Activated CD8-positive, alpha-beta T cell treated with anti-CD3 and anti-CD28 coated beads, Interleukin-2, amount 10 ng/mL, durations not matched to agents 7 days and 5 days (primary cell): ENCODE data around the gene GCG. TPM values are rescaled to one million over a fixed set of nuclear protein-coding genes. Genes with fewer than 3 reads are reported as not detected.

Source experiments
- ATAC-seq: fragments of 150-1000 bp; cut with Tn5 transposase; one replicate; pipeline ENCODE4 v1.10.0; 2021; ENCODE audit warnings: moderate library complexity
- CTCF ChIA-PET: fragments of 350-600 bp; sonication (Branson Sonifier 250); formaldehyde crosslinking; loops from one replicate; lab custom pipeline; 2021; ENCODE audit warnings: antibody characterized with exemption; lab: Charles Lee
- POLR2A ChIA-PET: fragments of 350-600 bp; sonication (Branson Sonifier 250); formaldehyde crosslinking; loops from one replicate; lab custom pipeline; 2021; ENCODE audit warnings: antibody characterized with exemption; lab: Charles Lee
- DNase-seq: peaks from one replicate; pipeline ENCODE4 v3.0.0-alpha.2; 2020
- H3K27ac Mint-ChIP-seq: one replicate; pipeline ENCODE4 v1.8.0; 2021; ENCODE audit warnings: mild to moderate bottlenecking, mixed read lengths
- H3K27me3 Mint-ChIP-seq: one replicate; pipeline ENCODE4 v1.8.0; 2021; ENCODE audit warnings: low read depth, mixed read lengths
- H3K36me3 Mint-ChIP-seq: one replicate; pipeline ENCODE4 v1.8.0; 2021; ENCODE audit warnings: low read depth, mixed read lengths
- H3K4me1 Mint-ChIP-seq: one replicate; pipeline ENCODE4 v1.8.0; 2021; ENCODE audit warnings: low read depth, mixed read lengths
- H3K4me3 Mint-ChIP-seq: one replicate; pipeline ENCODE4 v1.8.0; 2021; ENCODE audit warnings: mild to moderate bottlenecking, mixed read lengths
- H3K9me3 Mint-ChIP-seq: one replicate; pipeline ENCODE4 v1.8.0; 2022; ENCODE audit warnings: mixed read lengths; ENCODE audit not compliant: insufficient read depth
- total RNA-seq, 2 experiments: library from RNA; stranded (reverse); gene quantifications; one replicate each; pipeline ENCODE4 v1.2.3, GENCODE V29; 2021

The GCG gene
- total RNA-seq, result not detected

DNA sequence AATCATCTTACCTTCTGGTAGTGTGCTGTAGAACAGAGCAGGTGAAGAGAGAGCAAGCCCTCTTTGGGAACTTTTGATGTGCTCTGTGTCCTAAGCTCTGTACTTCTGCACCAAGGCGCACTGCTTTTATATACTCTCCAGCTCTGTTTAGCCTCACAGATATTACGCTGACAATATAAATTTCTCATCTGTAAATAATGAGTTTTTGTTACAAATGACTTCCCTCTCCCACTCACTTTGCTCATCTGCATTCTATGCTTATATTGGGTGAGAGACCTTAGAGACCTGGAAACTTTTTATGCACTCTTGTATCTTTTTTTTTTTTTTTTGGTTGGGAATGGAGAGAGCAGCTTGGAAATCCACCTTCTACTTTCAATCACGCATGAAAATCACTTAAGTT, at the start of gene GCG:
Gene GCG (minus strand): TSS at position 101 of the 400 bp plus-strand sequence. CDS start 3,069 bp downstream, outside the sequence.
- Mint-ChIP-seq H3K36me3 (no peaks in the 10 kb centered on the region), H3K27ac (no peak within 1 kb of the TSS), H3K9me3 (no peaks in the 10 kb centered on the region), H3K4me3 (no peak within 1 kb of the TSS), H3K4me1 (peaks cover 2% of the 10 kb centered on the region), H3K27me3 (peaks cover 44% of the 10 kb centered on the region)
- ChIA-PET POLR2A (no interaction called here), CTCF (interaction anchor here (0.7 to 5.4 kb wide), 3 partner anchors 69 to 565 kb away, joined by 3 to 51 read pairs (median 11); no protein-coding TSS in a partner anchor)
- no peak for ATAC-seq
- no peak for DNase-seq

DNA sequence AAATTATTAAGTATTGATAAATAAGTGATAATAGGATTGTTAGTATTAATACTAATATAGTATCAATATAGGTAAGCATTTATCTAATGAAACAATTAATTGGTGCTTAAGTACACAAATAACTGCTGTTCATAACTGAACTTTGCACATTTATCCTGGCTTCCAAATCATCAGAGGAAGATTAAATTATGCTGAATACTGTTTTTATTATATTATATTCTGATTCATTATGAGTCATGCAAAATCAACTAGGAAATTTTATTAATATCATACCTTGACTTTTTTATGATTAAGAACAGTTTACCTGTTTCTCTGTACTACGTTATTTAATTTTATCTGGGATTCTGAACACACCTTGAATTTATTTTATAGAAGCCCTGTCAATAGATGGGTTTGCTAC, 48.6 kb upstream of the GCG start:
- H3K27ac Mint-ChIP-seq, result no peak overlapping the region
- no peaks in the 10 kb centered on the region for H3K36me3 Mint-ChIP-seq
- H3K27me3 Mint-ChIP-seq, result peaks cover 19% of the 10 kb centered on the region
- H3K4me3 Mint-ChIP-seq, result no peak overlapping the region
- no peak for ATAC-seq
- H3K9me3 Mint-ChIP-seq, result no peaks in the 10 kb centered on the region
- H3K4me1 Mint-ChIP-seq, result no peaks in the 10 kb centered on the region
- DNase-seq, result no peak
- POLR2A ChIA-PET, result no interaction called here
- CTCF ChIA-PET, result no interaction called here

DNA sequence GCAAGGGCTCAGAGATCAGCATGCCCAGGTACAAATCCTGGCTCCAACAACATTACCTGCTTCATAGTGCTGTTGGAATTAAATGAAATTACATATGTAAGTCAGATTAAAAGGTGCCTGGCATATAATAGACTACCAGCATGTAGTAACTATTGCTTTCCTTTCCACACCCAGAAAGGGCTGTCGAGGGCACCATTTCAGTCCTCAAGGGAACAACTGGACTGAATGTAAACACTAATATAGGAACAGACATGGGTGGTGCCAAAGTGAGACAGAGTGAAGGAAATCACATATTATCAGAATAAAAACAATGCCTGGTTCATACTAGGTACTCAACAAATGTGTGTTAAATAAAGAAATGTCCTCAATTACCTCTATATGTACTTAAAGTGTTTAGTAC, 47.9 kb upstream of the GCG start:
- CTCF ChIA-PET, result no interaction called here
- ATAC-seq, result no peak
- POLR2A ChIA-PET, result no interaction called here
- H3K4me3 Mint-ChIP-seq, result no peak overlapping the region
- DNase-seq, result no peak
- H3K36me3 Mint-ChIP-seq, result no peaks in the 10 kb centered on the region
- no peaks in the 10 kb centered on the region for H3K9me3 Mint-ChIP-seq
- H3K27ac Mint-ChIP-seq, result no peak overlapping the region
- peaks cover 22% of the 10 kb centered on the region for H3K27me3 Mint-ChIP-seq
- H3K4me1 Mint-ChIP-seq, result no peaks in the 10 kb centered on the region

DNA sequence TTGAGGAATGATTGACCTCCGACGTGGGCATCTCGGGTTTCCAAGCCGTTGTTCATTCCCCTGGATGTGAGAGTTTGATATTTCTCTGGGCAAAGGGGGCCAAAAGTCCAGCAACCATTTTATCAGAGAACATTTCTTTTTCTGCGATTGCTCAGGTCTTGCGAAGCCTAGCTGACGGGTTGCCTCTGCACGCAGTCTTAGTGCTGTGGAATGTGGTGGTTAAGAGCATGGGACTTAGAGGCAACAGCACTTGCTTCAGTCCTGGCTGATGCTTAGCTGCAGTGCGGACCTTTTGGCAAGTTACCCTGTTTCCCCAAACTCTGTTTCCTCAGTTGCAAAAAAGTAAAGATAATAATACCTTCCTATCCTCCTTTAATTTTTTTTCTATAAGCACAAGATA, 46.2 kb upstream of the GCG start:
- DNase-seq (no peak), ATAC-seq (no peak)
- CTCF ChIA-PET, result interaction anchor here (3.5 kb wide), 1 partner anchor 22 kb away, joined by 14 read pairs; no protein-coding TSS in a partner anchor
- no peak overlapping the region for H3K4me3 Mint-ChIP-seq
- no peaks in the 10 kb centered on the region for H3K9me3 Mint-ChIP-seq
- H3K27ac Mint-ChIP-seq, result no peak overlapping the region
- peaks cover 25% of the 10 kb centered on the region for H3K27me3 Mint-ChIP-seq
- H3K36me3 Mint-ChIP-seq, result no peaks in the 10 kb centered on the region
- no peaks in the 10 kb centered on the region for H3K4me1 Mint-ChIP-seq
- POLR2A ChIA-PET, result no interaction called here

DNA sequence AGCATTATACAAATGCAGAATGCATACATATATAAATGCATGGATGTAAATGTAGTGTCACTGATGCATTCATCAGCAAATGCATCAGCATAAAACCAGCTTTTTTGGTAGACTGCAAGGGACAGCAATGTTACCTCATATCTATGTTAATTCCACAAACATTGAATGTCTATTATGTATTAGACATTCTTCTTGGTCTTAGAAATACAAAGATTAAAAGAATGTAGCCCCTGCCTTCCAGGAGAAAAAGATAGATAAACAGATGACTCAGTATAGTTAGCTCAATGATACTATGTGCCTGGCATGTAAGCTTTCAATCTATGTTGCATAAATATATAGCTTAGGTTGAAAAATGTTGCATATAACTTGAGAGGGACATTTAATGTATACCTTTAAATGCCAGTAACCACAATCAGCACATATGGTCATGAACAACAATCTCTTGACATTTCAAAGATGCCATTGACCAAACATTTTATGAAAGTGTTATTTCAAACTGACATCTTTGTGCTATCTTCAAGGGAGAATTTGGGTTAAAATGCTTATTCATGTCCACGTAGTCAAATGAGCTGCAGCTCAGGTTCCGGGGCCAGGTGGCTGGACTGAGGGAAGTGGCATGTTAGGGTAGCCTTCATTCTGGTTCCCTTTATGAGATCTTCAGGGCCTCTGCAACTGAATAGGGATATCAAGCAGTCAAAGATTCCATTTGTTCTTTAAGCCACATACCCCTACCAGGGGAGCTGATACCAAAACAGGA, 45.2 kb upstream of the GCG start:
- H3K4me1 Mint-ChIP-seq, result no peaks in the 10 kb centered on the region
- no peaks in the 10 kb centered on the region for H3K9me3 Mint-ChIP-seq
- DNase-seq (no peak), ATAC-seq (no peak)
- no peak overlapping the region for H3K27ac Mint-ChIP-seq
- H3K36me3 Mint-ChIP-seq, result no peaks in the 10 kb centered on the region
- peaks cover 31% of the 10 kb centered on the region for H3K27me3 Mint-ChIP-seq
- ChIA-PET POLR2A (no interaction called here), CTCF (interaction anchor here (0.8 to 3.5 kb wide), 2 partner anchors 11 to 23 kb away, joined by 3 to 14 read pairs; no protein-coding TSS in a partner anchor)
- no peak overlapping the region for H3K4me3 Mint-ChIP-seq

DNA sequence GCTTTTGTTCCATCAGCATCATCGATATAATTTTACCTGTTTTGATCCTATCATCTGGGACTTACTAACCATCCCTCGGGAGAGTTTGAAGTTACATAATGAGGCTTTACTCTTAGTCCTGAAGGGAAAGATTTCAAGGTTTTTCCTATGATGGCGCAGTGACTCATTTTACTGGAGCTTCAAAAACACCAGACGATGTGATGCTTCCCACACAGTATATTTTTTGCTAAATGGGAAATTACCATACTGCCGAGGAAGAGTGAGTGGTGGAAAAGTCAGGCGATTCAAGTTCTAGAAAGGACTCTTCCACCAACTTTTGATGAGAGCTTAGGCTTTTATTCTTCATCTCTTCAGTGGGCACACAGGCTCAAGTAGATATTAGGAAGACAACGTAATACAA, 44.6 kb upstream of the GCG start:
- no peak for DNase-seq
- Mint-ChIP-seq H3K27ac (no peak overlapping the region), H3K4me3 (no peak overlapping the region), H3K4me1 (no peaks in the 10 kb centered on the region), H3K27me3 (peaks cover 35% of the 10 kb centered on the region), H3K9me3 (no peaks in the 10 kb centered on the region), H3K36me3 (no peaks in the 10 kb centered on the region)
- ATAC-seq, result no peak
- ChIA-PET POLR2A (no interaction called here), CTCF (interaction anchor here (0.8 to 3.5 kb wide), 2 partner anchors 11 to 24 kb away, joined by 3 to 14 read pairs; no protein-coding TSS in a partner anchor)

DNA sequence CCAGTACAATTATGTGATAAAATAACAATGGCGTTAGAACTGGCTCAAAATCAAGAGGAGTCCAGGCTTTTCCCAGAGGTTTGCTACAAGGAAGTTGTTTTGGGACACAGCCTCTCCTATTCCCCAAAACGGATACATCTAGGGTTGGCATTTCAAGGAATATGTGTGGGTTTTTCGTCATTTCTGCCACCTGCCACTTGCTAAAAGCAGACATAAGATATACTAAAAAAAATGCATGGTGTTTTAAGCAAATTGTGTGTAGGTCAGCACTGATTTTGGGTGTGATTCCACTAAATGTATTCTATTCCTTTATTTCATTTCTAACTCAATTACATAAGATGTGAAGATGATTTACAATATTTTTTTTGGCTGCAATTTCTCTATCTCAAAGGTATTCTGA, 36.4 kb upstream of the GCG start:
- ATAC-seq, result no peak
- H3K4me3 Mint-ChIP-seq, result no peak overlapping the region
- no peaks in the 10 kb centered on the region for H3K4me1 Mint-ChIP-seq
- ChIA-PET POLR2A (no interaction called here), CTCF (interaction anchor here (3.3 kb wide), 1 partner anchor 33 kb away, joined by 12 read pairs; no protein-coding TSS in a partner anchor)
- no peak for DNase-seq
- no peaks in the 10 kb centered on the region for H3K9me3 Mint-ChIP-seq
- no peak overlapping the region for H3K27ac Mint-ChIP-seq
- H3K27me3 Mint-ChIP-seq, result peaks cover 22% of the 10 kb centered on the region
- H3K36me3 Mint-ChIP-seq, result no peaks in the 10 kb centered on the region

DNA sequence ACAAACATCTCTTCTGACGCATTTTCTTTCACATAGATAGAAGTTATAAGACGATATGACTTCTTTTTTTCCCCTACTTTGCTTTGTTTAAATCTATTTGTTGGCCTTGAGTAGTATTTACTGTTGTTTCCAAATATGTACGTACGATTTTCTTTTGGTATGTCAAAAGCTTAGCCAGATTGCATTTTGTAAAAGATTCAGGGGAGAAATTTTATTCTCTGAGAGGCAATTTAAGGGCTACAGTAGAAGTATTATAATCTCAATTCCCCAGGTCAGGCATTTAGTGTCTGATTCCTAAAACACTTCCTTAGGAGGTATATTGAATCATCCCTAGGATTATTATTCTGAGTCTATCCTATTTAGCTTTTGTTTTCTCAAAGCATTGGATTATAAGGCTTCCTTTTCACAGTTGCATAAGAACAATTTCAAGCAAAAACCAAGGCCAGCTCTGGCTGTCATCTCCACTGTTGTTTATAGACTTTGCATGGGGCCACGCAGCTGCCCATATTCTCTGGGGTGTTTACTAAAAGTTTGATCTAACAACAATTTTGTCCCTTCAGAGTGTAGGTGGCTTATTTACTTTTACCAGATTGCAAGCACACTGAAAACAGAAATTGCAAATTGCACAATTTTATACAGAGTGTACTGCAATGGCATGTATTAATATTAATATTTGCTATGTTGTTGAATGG, 33.6 kb upstream of the GCG start:
- no peak overlapping the region for H3K27ac Mint-ChIP-seq
- H3K27me3 Mint-ChIP-seq, result peaks cover 15% of the 10 kb centered on the region
- H3K36me3 Mint-ChIP-seq, result no peaks in the 10 kb centered on the region
- no peak overlapping the region for H3K4me3 Mint-ChIP-seq
- H3K9me3 Mint-ChIP-seq, result no peaks in the 10 kb centered on the region
- CTCF ChIA-PET, result interaction anchor here (1.0 to 3.3 kb wide), 4 partner anchors 11 to 35 kb away, joined by 3 to 12 read pairs (median 5); no protein-coding TSS in a partner anchor
- ATAC-seq (no peak), DNase-seq (no peak)
- POLR2A ChIA-PET, result no interaction called here
- no peaks in the 10 kb centered on the region for H3K4me1 Mint-ChIP-seq

DNA sequence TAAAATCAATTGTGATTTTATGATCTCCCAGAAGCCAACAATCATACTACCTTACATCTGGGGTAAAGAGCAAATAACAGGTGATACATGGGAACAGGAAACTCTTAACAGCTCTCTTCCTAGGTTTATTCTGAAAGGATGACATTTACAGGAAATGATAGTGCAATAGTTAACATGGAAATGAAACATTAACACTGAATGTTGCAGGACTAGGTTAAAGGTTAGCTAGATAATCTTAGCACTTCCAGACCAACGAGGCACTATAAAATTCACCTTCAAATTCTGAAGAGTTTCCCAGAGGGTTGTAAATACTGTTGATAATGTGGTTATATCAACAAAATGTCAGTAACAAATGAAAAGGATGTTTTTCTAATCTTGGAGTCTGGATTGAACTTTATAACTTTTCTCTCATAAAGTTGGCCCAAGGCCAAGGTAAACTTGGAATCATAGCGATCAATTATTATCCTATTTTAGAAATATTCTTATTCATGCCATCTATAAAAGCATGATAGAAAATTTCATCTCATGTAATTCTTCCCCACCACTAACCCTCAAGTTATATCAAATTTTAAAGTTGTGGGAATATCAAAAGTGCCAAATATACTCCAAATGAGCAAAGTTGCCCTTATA, 32.9 kb upstream of the GCG start:
- DNase-seq (no peak), ATAC-seq (no peak)
- ChIA-PET POLR2A (no interaction called here), CTCF (interaction anchor here (0.7 to 2.1 kb wide), 3 partner anchors 18 to 36 kb away, joined by 3 to 6 read pairs (median 4); no protein-coding TSS in a partner anchor)
- Mint-ChIP-seq H3K36me3 (no peaks in the 10 kb centered on the region), H3K4me3 (no peak overlapping the region), H3K27ac (no peak overlapping the region), H3K9me3 (no peaks in the 10 kb centered on the region), H3K27me3 (peaks cover 12% of the 10 kb centered on the region), H3K4me1 (no peaks in the 10 kb centered on the region)

DNA sequence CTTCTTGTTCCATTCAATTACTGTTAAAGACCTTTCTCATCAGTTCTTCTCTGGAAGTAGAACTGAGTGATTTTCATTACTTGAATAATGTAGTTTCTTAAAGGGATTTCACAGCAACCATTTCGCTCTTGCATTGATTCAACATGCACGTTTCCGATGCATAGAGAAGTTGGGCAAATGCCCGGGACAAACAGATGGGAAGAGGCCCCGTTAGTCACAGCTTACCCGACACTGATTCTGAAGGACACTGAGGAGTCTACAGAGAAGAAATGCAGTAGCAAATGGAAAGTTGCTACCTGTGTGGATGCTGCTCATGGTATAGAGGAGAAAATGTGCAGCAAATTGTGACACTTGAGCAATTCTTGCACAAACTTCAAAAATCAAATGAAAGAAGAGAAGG, 32.3 kb upstream of the GCG start:
- Mint-ChIP-seq H3K9me3 (no peaks in the 10 kb centered on the region), H3K4me1 (no peaks in the 10 kb centered on the region), H3K27me3 (peaks cover 14% of the 10 kb centered on the region), H3K4me3 (no peak overlapping the region), H3K36me3 (no peaks in the 10 kb centered on the region), H3K27ac (no peak overlapping the region)
- ChIA-PET POLR2A (no interaction called here), CTCF (interaction anchor here (0.7 to 2.1 kb wide), 3 partner anchors 17 to 37 kb away, joined by 3 to 6 read pairs (median 4); no protein-coding TSS in a partner anchor)
- ATAC-seq, result no peak
- no peak for DNase-seq

DNA sequence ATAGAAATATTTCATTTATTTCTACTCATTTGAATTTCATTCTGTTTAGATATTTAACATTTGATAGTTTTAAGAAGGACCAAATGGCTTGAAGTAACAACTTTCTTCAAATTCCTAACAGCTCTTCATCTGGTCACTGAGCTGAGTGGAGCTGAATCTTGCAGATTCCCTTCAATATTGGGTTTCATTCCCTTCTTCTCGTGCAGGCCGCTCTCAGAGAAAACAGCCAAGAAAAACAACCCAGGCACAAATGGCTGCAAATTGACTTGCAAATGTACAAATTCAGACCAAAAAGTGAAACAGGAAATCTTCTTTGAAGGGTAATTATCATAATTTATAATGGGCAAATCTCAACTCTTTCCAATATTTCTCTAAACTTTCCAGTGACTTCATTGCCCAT, 30.3 kb upstream of the GCG start:
- Mint-ChIP-seq H3K4me3 (no peak overlapping the region), H3K9me3 (no peaks in the 10 kb centered on the region), H3K4me1 (no peaks in the 10 kb centered on the region), H3K36me3 (no peaks in the 10 kb centered on the region), H3K27ac (no peak overlapping the region), H3K27me3 (peaks cover 11% of the 10 kb centered on the region)
- ChIA-PET CTCF (no interaction called here), POLR2A (no interaction called here)
- DNase-seq, result no peak
- no peak for ATAC-seq
